MM.1S (cell line): ENCODE measurements around the gene SPOCK1.

Experiments used
- DNase-seq: peaks from one replicate; pipeline ENCODE4 v3.0.0-alpha.2; 2015
- H2AFZ ChIP-seq: fragments of 300-600 bp; sonication (generic); 2 replicates; pipeline ENCODE4 v1.6.0; 2016; ENCODE audit warnings: antibody characterized with exemption, low read length
- H3F3A ChIP-seq: fragments of 300-600 bp; sonication (generic); 2 replicates; pipeline ENCODE4 v1.6.1; 2016; ENCODE audit warnings: mild to moderate bottlenecking, antibody characterized with exemption, low read length, moderate library complexity, mixed read lengths; ENCODE audit not compliant: insufficient read depth
- H3K27ac ChIP-seq: fragments of 300-600 bp; sonication (generic); 2 replicates; pipeline ENCODE4 v1.5.1; 2016; ENCODE audit warnings: mild to moderate bottlenecking, low read length
- H3K27me3 ChIP-seq: fragments of 300-600 bp; sonication (generic); replicated peaks from 2 replicates; pipeline ENCODE4 v1.6.0; 2016; ENCODE audit warnings: low read length; ENCODE audit not compliant: insufficient read depth
- H3K36me3 ChIP-seq: fragments of 300-600 bp; sonication (generic); replicated peaks from 2 replicates; pipeline ENCODE4 v1.6.1; 2016; ENCODE audit warnings: mild to moderate bottlenecking, low read length, mixed read lengths; ENCODE audit not compliant: insufficient read depth
- H3K4me1 ChIP-seq: fragments of 300-600 bp; sonication (generic); 2 replicates; pipeline ENCODE4 v1.6.1; 2016; ENCODE audit warnings: low read length, mixed read lengths
- H3K4me2 ChIP-seq: fragments of 300-600 bp; sonication (generic); 2 replicates; pipeline ENCODE4 v1.6.0; 2016; ENCODE audit warnings: low read depth, low read length
- H3K4me3 ChIP-seq: fragments of 300-600 bp; sonication (generic); 2 replicates; pipeline ENCODE4 v1.5.1; 2016; ENCODE audit warnings: low read length, mixed read lengths
- H3K79me2 ChIP-seq: fragments of 300-600 bp; sonication (generic); 2 replicates; pipeline ENCODE4 v1.6.1; 2016; ENCODE audit warnings: mixed run types, low read length, mixed read lengths
- H3K9ac ChIP-seq: fragments of 300-600 bp; sonication (generic); 2 replicates; pipeline ENCODE4 v1.6.1; 2016; ENCODE audit warnings: low read length, mixed read lengths
- H3K9me2 ChIP-seq: fragments of 300-600 bp; sonication (generic); replicated peaks from 2 replicates; pipeline ENCODE4 v1.6.1; 2016; ENCODE audit warnings: mild to moderate bottlenecking, low read length, mixed read lengths; ENCODE audit not compliant: insufficient read depth
- H3K9me3 ChIP-seq: fragments of 300-600 bp; sonication (generic); replicated peaks from 2 replicates; pipeline ENCODE4 v1.6.1; 2016; ENCODE audit warnings: mild to moderate bottlenecking, low read length, mixed read lengths; ENCODE audit not compliant: insufficient read depth
- H4K20me1 ChIP-seq: fragments of 300-600 bp; sonication (generic); 2 replicates; pipeline ENCODE4 v1.6.1; 2016; ENCODE audit warnings: mild to moderate bottlenecking, low read length, moderate library complexity, mixed read lengths; ENCODE audit not compliant: insufficient read depth
- CTCF ChIP-seq: fragments of 300-600 bp; sonication (generic); IDR thresholded peaks from 2 replicates; pipeline ENCODE4 v1.5.1; 2016; ENCODE audit warnings: antibody characterized with exemption, low read length, mixed read lengths
- EZH2 ChIP-seq: fragments of 300-600 bp; sonication (generic); optimal IDR thresholded peaks from 2 replicates; pipeline ENCODE3; 2017; ENCODE audit warnings: low read depth, mild to moderate bottlenecking, antibody characterized with exemption, low read length, mixed read lengths
- EZH2phosphoT487 ChIP-seq: fragments of 300-600 bp; sonication (generic); IDR thresholded peaks from 2 replicates; pipeline ENCODE4 v1.6.1; 2018; ENCODE audit warnings: antibody characterized with exemption, low read length

The SPOCK1 gene

GRCh38 chr5:137113939-137114338 lies 385.2 kb downstream of the SPOCK1 start:
- DNase-seq = no peak
- Histone ChIP-seq H3K4me2 (no peak overlapping the region), H3F3A (no peaks in the 10 kb centered on the region), H3K9me3 (no peaks in the 10 kb centered on the region), H3K36me3 (no peaks in the 10 kb centered on the region), H2AFZ (no peak overlapping the region), H3K4me1 (no peaks in the 10 kb centered on the region), H3K79me2 (no peaks in the 10 kb centered on the region), H3K27ac (no peak overlapping the region), H3K4me3 (no peak overlapping the region), H3K9ac (no peak overlapping the region), H3K9me2 (no peaks in the 10 kb centered on the region), H4K20me1 (no peaks in the 10 kb centered on the region), H3K27me3 (no peaks in the 10 kb centered on the region)
- TF ChIP-seq EZH2phosphoT487 (no peak), CTCF (no peak), EZH2 (no peak)

- H3K4me2 ChIP-seq = no peak overlapping the region
- no peak overlapping the region for H3K9ac ChIP-seq
- no peaks in the 10 kb centered on the region for H4K20me1 ChIP-seq
- TF ChIP-seq CTCF (no peak), EZH2 (no peak), EZH2phosphoT487 (no peak)
- H3K27me3 ChIP-seq = no peaks in the 10 kb centered on the region
- H2AFZ ChIP-seq = no peak overlapping the region
- no peaks in the 10 kb centered on the region for H3F3A ChIP-seq
- H3K27ac ChIP-seq = no peak overlapping the region
- H3K9me2 ChIP-seq = no peaks in the 10 kb centered on the region
- no peaks in the 10 kb centered on the region for H3K9me3 ChIP-seq
- no peak for DNase-seq
- H3K4me3 ChIP-seq = no peak overlapping the region
- no peaks in the 10 kb centered on the region for H3K36me3 ChIP-seq
- H3K4me1 ChIP-seq = no peaks in the 10 kb centered on the region
- no peaks in the 10 kb centered on the region for H3K79me2 ChIP-seq
These were observed 386.0 kb downstream of the SPOCK1 start for GRCh38 chr5:137113161-137113560.

GRCh38 chr5:137105351-137106035 lies 393.6 kb downstream of the SPOCK1 start:
- Histone ChIP-seq H3K9ac (no peak overlapping the region), H3K4me3 (no peak overlapping the region), H3K4me1 (no peaks in the 10 kb centered on the region), H3K4me2 (no peak overlapping the region), H3K9me3 (no peaks in the 10 kb centered on the region), H3K36me3 (no peaks in the 10 kb centered on the region), H3F3A (no peaks in the 10 kb centered on the region), H3K27ac (no peak overlapping the region), H2AFZ (no peak overlapping the region), H3K27me3 (no peaks in the 10 kb centered on the region), H3K9me2 (no peaks in the 10 kb centered on the region), H3K79me2 (no peaks in the 10 kb centered on the region), H4K20me1 (no peaks in the 10 kb centered on the region)
- TF ChIP-seq EZH2 (no peak), EZH2phosphoT487 (no peak), CTCF (no peak)
- DNase-seq = no peak
